GM23338 (cell line): Measurements from ENCODE around the gene SUN3. TPM values are rescaled to one million over a fixed set of nuclear protein-coding genes. Genes with fewer than 3 reads are reported as not detected.
A peak's percentile ranks its signal among the peaks of the same experiment; 100 is the strongest.

Experiments used
- ATAC-seq: fragments of 200-7000 bp; cut with Tn5 transposase; 3 replicates; pipeline ENCODE4 v1.9.1; 2020
- DNase-seq: peaks from one replicate; pipeline ENCODE4 v3.0.0-alpha.2; 2015; ENCODE audit warnings: low spot score
- H2AFZ ChIP-seq: fragments of 200-600 bp; sonication (generic); 2 replicates; pipeline ENCODE4 v1.8.0; 2016; ENCODE audit warnings: antibody characterized with exemption, mild to moderate bottlenecking, moderate library complexity
- H3F3A ChIP-seq: fragments of 200-600 bp; sonication (generic); replicated peaks from 2 replicates; pipeline ENCODE4 v1.8.0; 2017; ENCODE audit warnings: antibody characterized with exemption, mixed run types, low read depth
- H3K27ac ChIP-seq: fragments of 200-600 bp; sonication (generic); 2 replicates; pipeline ENCODE4 v1.6.1; 2016; ENCODE audit warnings: low read depth
- H3K27me3 ChIP-seq: fragments of 200-600 bp; sonication (generic); 2 replicates; pipeline ENCODE4 v1.8.0; 2016; ENCODE audit warnings: mild to moderate bottlenecking, mixed run types, moderate library complexity; ENCODE audit not compliant: insufficient read depth
- H3K36me3 ChIP-seq: fragments of 200-600 bp; sonication (generic); 2 replicates; pipeline ENCODE4 v1.8.0; 2016; ENCODE audit warnings: mild to moderate bottlenecking; ENCODE audit not compliant: insufficient read depth
- H3K4me1 ChIP-seq: fragments of 200-600 bp; sonication (generic); 2 replicates; pipeline ENCODE4 v1.8.0; 2016; ENCODE audit warnings: mild to moderate bottlenecking, moderate library complexity; ENCODE audit not compliant: insufficient read depth
- H3K4me2 ChIP-seq: fragments of 200-600 bp; sonication (generic); 2 replicates; pipeline ENCODE4 v1.7.1; 2017; ENCODE audit warnings: mixed run types
- H3K4me3 ChIP-seq: fragments of 200-600 bp; sonication (generic); 2 replicates; pipeline ENCODE4 v1.6.1; 2016; ENCODE audit warnings: mixed run types
- H3K79me2 ChIP-seq: fragments of 200-600 bp; sonication (generic); replicated peaks from 2 replicates; pipeline ENCODE4 v1.8.0; 2017; ENCODE audit warnings: mild to moderate bottlenecking; ENCODE audit not compliant: insufficient read depth
- H3K9me2 ChIP-seq: fragments of 200-600 bp; sonication (generic); 2 replicates; pipeline ENCODE4 v1.8.0; 2017; ENCODE audit not compliant: insufficient read depth
- H4K20me1 ChIP-seq: fragments of 200-600 bp; sonication (generic); replicated peaks from 2 replicates; pipeline ENCODE4 v1.8.0; 2017; ENCODE audit warnings: mild to moderate bottlenecking; ENCODE audit not compliant: insufficient read depth
- H3K27ac Mint-ChIP-seq: 2 replicates; pipeline ENCODE4 v1.8.0; 2020; ENCODE audit warnings: inconsistent platforms, mild to moderate bottlenecking, moderate library complexity, mixed read lengths
- H3K27me3 Mint-ChIP-seq: 3 replicates; pipeline ENCODE4 v1.8.0; 2022; ENCODE audit warnings: low read depth, mild to moderate bottlenecking, moderate library complexity, mixed read lengths, inconsistent platforms; ENCODE audit not compliant: insufficient read depth, poor library complexity
- H3K36me3 Mint-ChIP-seq: 3 replicates; pipeline ENCODE4 v1.8.0; 2021; ENCODE audit warnings: low read depth, mild to moderate bottlenecking, inconsistent platforms, moderate library complexity, mixed read lengths
- H3K4me1 Mint-ChIP-seq: 3 replicates; pipeline ENCODE4 v1.8.0; 2020; ENCODE audit warnings: mild to moderate bottlenecking, inconsistent platforms, mixed read lengths
- H3K4me3 Mint-ChIP-seq: 3 replicates; pipeline ENCODE4 v1.8.0; 2021; ENCODE audit warnings: moderate library complexity, mild to moderate bottlenecking, inconsistent platforms, mixed read lengths
- H3K9me3 Mint-ChIP-seq: 3 replicates; pipeline ENCODE4 v1.8.0; 2020; ENCODE audit warnings: moderate library complexity, mild to moderate bottlenecking, inconsistent platforms, mixed read lengths
- CREB1 ChIP-seq: fragments of 250-450 bp; sonication (Bioruptor Pico); IDR thresholded peaks from 2 replicates; pipeline ENCODE4 v1.5.0; 2020; ENCODE audit warnings: low read depth, mild to moderate bottlenecking, moderate library complexity
- EZH2 ChIP-seq: fragments of 200-600 bp; sonication (generic); IDR thresholded peaks from one replicate; pipeline ENCODE4 v1.8.0; 2017; ENCODE audit warnings: antibody characterized with exemption, mild to moderate bottlenecking, low read depth; ENCODE audit not compliant: unreplicated experiment
- EZH2phosphoT487 ChIP-seq: fragments of 200-600 bp; sonication (generic); IDR thresholded peaks from one replicate; pipeline ENCODE4 v1.8.1; 2018; ENCODE audit warnings: antibody characterized with exemption; ENCODE audit not compliant: unreplicated experiment
- JUNB ChIP-seq: IDR thresholded peaks from one replicate; pipeline ENCODE4 v1.6.1; 2016; ENCODE audit warnings: antibody characterized with exemption; ENCODE audit not compliant: unreplicated experiment
- NANOG ChIP-seq: IDR thresholded peaks from 2 replicates; pipeline ENCODE4 v1.6.1; 2016; ENCODE audit warnings: antibody characterized with exemption, borderline replicate concordance
- POLR2AphosphoS5 ChIP-seq: IDR thresholded peaks from 2 replicates; pipeline ENCODE4 v1.6.1; 2016; ENCODE audit warnings: antibody characterized with exemption, low read depth
- STAT1 ChIP-seq: IDR thresholded peaks from one replicate; pipeline ENCODE4 v1.6.1; 2016; ENCODE audit warnings: antibody characterized with exemption; ENCODE audit not compliant: unreplicated experiment
- ZNF114 ChIP-seq: fragments of 250-450 bp; sonication (Bioruptor Pico); IDR thresholded peaks from 2 replicates; pipeline ENCODE4 v1.5.0; 2020; ENCODE audit warnings: mild to moderate bottlenecking, moderate library complexity
- ZNF331 ChIP-seq: fragments of 250-450 bp; sonication (Bioruptor Pico); IDR thresholded peaks from 2 replicates; pipeline ENCODE4 v1.5.0; 2020; ENCODE audit warnings: low read depth, mild to moderate bottlenecking, moderate library complexity
- polyA plus RNA-seq: library from polyadenylated mRNA; unstranded; fragments of >200 nt; fragmentation: Nextera tagmentation; extraction: Ambion mirVana; gene quantifications from 2 replicates; pipeline ENCODE4 v1.2.1, GENCODE V29; 2016
- total RNA-seq: library from RNA; depleted of rRNA; stranded (reverse); fragments of >200 nt; shearing (Covaris generic); gene quantifications from 2 replicates; pipeline ENCODE4 v1.2.3, GENCODE V29; 2014
- TF ChIP-seq, protein P1 (sequence below): fragments of 250-450 bp; sonication (Bioruptor Pico); IDR thresholded peaks from 2 replicates; pipeline ENCODE4 v1.5.0; 2020; ENCODE audit warnings: mild to moderate bottlenecking, moderate library complexity
- TF ChIP-seq, protein P2 (sequence below), 2 experiments: fragments of 200-600 bp in 1 of 2; sonication (generic) in 1 of 2; conservative IDR thresholded peaks; 2 replicates each; pipeline versions ENCODE4 v1.5.1 to v1.6.1; 2016 to 2017; ENCODE audit warnings: antibody characterized with exemption in 2 of 2, low read depth in 2 of 2, mild to moderate bottlenecking in 2 of 2, moderate library complexity in 1 of 2
- TF ChIP-seq, protein P3 (sequence below): IDR thresholded peaks from one replicate; pipeline ENCODE4 v1.6.1; 2018; ENCODE audit warnings: antibody characterized with exemption; ENCODE audit not compliant: unreplicated experiment
- TF ChIP-seq, protein P4 (sequence below): IDR thresholded peaks from 2 replicates; pipeline ENCODE4 v1.6.1; 2016; ENCODE audit warnings: antibody characterized with exemption

Gene SUN3
- total and polyA plus RNA-seq, 2 experiments from 2014 or later = 0.52 TPM; not detected in 1

DNA sequence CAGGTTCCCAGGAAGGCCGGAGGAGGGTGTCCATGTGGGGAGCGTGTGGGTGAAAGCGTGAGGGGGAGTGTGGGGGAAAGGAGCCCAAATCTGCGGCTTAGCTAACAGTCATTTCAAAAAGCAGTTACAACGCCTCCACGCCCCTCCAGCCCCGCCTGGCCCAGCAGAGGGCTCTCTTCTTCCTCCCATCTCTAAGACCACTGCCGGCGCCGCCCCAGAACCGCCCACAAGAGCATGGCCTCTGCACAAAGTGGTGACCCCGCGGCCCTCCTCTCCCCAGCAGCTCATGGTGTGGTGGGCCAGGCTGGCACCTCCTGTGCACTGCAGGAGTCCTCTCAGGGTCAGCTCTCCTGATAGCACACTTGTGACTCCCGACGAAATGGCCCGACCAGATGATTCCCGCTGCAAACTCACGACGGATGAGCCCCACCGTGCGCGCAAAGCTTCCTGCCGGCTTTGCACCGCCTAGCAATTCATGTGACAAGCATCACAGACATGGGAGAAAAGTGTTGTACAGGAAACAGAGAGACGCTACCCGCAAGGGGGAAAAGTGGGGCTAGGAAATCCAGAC is 37.1 kb downstream of the SUN3 start:
- no peaks in the 10 kb centered on the region for H3K36me3 Mint-ChIP-seq
- Histone ChIP-seq H3K9me2 (peaks cover 8% of the 10 kb centered on the region; the same call in 1 of the 2 replicates), H2AFZ (peak overlapping the region; percentile 89), H3K4me3 (peak overlapping the region; percentile 47), H3F3A (no peaks in the 10 kb centered on the region), H3K4me2 (peak overlapping the region; percentile 72), H3K27ac (peak overlapping the region; percentile 76), H3K79me2 (no peaks in the 10 kb centered on the region), H3K36me3 (no peaks in the 10 kb centered on the region), H4K20me1 (no peaks in the 10 kb centered on the region), H3K27me3 (no peaks in the 10 kb centered on the region), H3K4me1 (peaks cover 12% of the 10 kb centered on the region)
- H3K4me1 Mint-ChIP-seq = peaks cover 29% of the 10 kb centered on the region
- H3K27ac Mint-ChIP-seq = peak overlapping the region; percentile 89
- peak; percentile 91 for DNase-seq
- peak overlapping the region; percentile 78 for H3K4me3 Mint-ChIP-seq
- ATAC-seq = peak; percentile 99
- H3K9me3 Mint-ChIP-seq = peaks cover 6% of the 10 kb centered on the region; the same call in 2 of the 3 replicates
- TF ChIP-seq EZH2 (no peak), ZNF331 (CRISPR knock-in tag) (no peak), ZNF114 (CRISPR knock-in tag) (no peak), NANOG (no peak), STAT1 (no peak), JUNB (no peak), EZH2phosphoT487 (no peak), POLR2AphosphoS5 (peak; percentile 65), CREB1 (CRISPR knock-in tag) (no peak; the same call in 1 of the 2 replicates)
- TF ChIP-seq, protein P1, sequence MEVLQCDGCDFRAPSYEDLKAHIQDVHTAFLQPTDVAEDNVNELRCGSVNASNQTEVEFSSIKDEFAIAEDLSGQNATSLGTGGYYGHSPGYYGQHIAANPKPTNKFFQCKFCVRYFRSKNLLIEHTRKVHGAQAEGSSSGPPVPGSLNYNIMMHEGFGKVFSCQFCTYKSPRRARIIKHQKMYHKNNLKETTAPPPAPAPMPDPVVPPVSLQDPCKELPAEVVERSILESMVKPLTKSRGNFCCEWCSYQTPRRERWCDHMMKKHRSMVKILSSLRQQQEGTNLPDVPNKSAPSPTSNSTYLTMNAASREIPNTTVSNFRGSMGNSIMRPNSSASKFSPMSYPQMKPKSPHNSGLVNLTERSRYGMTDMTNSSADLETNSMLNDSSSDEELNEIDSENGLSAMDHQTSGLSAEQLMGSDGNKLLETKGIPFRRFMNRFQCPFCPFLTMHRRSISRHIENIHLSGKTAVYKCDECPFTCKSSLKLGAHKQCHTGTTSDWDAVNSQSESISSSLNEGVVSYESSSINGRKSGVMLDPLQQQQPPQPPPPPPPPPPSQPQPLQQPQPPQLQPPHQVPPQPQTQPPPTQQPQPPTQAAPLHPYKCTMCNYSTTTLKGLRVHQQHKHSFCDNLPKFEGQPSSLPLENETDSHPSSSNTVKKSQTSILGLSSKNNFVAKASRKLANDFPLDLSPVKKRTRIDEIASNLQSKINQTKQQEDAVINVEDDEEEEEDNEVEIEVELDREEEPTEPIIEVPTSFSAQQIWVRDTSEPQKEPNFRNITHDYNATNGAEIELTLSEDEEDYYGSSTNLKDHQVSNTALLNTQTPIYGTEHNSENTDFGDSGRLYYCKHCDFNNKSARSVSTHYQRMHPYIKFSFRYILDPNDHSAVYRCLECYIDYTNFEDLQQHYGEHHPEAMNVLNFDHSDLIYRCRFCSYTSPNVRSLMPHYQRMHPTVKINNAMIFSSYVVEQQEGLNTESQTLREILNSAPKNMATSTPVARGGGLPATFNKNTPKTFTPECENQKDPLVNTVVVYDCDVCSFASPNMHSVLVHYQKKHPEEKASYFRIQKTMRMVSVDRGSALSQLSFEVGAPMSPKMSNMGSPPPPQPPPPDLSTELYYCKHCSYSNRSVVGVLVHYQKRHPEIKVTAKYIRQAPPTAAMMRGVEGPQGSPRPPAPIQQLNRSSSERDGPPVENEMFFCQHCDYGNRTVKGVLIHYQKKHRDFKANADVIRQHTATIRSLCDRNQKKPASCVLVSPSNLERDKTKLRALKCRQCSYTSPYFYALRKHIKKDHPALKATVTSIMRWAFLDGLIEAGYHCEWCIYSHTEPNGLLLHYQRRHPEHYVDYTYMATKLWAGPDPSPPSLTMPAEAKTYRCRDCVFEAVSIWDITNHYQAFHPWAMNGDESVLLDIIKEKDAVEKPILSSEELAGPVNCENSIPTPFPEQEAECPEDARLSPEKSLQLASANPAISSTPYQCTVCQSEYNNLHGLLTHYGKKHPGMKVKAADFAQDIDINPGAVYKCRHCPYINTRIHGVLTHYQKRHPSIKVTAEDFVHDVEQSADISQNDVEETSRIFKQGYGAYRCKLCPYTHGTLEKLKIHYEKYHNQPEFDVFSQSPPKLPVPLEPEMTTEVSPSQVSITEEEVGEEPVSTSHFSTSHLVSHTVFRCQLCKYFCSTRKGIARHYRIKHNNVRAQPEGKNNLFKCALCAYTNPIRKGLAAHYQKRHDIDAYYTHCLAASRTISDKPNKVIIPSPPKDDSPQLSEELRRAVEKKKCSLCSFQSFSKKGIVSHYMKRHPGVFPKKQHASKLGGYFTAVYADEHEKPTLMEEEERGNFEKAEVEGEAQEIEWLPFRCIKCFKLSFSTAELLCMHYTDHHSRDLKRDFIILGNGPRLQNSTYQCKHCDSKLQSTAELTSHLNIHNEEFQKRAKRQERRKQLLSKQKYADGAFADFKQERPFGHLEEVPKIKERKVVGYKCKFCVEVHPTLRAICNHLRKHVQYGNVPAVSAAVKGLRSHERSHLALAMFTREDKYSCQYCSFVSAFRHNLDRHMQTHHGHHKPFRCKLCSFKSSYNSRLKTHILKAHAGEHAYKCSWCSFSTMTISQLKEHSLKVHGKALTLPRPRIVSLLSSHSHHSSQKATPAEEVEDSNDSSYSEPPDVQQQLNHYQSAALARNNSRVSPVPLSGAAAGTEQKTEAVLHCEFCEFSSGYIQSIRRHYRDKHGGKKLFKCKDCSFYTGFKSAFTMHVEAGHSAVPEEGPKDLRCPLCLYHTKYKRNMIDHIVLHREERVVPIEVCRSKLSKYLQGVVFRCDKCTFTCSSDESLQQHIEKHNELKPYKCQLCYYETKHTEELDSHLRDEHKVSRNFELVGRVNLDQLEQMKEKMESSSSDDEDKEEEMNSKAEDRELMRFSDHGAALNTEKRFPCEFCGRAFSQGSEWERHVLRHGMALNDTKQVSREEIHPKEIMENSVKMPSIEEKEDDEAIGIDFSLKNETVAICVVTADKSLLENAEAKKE (CRISPR knock-in tag) = 0 out of 2 replicates have a peak, but pooled peaks have one; percentile 22
- TF ChIP-seq, protein P2, sequence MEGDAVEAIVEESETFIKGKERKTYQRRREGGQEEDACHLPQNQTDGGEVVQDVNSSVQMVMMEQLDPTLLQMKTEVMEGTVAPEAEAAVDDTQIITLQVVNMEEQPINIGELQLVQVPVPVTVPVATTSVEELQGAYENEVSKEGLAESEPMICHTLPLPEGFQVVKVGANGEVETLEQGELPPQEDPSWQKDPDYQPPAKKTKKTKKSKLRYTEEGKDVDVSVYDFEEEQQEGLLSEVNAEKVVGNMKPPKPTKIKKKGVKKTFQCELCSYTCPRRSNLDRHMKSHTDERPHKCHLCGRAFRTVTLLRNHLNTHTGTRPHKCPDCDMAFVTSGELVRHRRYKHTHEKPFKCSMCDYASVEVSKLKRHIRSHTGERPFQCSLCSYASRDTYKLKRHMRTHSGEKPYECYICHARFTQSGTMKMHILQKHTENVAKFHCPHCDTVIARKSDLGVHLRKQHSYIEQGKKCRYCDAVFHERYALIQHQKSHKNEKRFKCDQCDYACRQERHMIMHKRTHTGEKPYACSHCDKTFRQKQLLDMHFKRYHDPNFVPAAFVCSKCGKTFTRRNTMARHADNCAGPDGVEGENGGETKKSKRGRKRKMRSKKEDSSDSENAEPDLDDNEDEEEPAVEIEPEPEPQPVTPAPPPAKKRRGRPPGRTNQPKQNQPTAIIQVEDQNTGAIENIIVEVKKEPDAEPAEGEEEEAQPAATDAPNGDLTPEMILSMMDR (conservative IDR thresholded peaks at IDR 0.05; ENCODE audit: low read depth in 2 of 2) = peak; percentile 54 to 81
- TF ChIP-seq, protein P3, sequence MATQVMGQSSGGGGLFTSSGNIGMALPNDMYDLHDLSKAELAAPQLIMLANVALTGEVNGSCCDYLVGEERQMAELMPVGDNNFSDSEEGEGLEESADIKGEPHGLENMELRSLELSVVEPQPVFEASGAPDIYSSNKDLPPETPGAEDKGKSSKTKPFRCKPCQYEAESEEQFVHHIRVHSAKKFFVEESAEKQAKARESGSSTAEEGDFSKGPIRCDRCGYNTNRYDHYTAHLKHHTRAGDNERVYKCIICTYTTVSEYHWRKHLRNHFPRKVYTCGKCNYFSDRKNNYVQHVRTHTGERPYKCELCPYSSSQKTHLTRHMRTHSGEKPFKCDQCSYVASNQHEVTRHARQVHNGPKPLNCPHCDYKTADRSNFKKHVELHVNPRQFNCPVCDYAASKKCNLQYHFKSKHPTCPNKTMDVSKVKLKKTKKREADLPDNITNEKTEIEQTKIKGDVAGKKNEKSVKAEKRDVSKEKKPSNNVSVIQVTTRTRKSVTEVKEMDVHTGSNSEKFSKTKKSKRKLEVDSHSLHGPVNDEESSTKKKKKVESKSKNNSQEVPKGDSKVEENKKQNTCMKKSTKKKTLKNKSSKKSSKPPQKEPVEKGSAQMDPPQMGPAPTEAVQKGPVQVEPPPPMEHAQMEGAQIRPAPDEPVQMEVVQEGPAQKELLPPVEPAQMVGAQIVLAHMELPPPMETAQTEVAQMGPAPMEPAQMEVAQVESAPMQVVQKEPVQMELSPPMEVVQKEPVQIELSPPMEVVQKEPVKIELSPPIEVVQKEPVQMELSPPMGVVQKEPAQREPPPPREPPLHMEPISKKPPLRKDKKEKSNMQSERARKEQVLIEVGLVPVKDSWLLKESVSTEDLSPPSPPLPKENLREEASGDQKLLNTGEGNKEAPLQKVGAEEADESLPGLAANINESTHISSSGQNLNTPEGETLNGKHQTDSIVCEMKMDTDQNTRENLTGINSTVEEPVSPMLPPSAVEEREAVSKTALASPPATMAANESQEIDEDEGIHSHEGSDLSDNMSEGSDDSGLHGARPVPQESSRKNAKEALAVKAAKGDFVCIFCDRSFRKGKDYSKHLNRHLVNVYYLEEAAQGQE = no peak
- TF ChIP-seq, protein P4, sequence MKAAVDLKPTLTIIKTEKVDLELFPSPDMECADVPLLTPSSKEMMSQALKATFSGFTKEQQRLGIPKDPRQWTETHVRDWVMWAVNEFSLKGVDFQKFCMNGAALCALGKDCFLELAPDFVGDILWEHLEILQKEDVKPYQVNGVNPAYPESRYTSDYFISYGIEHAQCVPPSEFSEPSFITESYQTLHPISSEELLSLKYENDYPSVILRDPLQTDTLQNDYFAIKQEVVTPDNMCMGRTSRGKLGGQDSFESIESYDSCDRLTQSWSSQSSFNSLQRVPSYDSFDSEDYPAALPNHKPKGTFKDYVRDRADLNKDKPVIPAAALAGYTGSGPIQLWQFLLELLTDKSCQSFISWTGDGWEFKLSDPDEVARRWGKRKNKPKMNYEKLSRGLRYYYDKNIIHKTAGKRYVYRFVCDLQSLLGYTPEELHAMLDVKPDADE = no peak
- peaks cover 2% of the 10 kb centered on the region for H3K27me3 Mint-ChIP-seq
